HepG2 (cell line): ENCODE data around the gene PALS1. TPM values are rescaled to one million over a fixed set of nuclear protein-coding genes. Genes with fewer than 3 reads are reported as not detected.

Experiments used
- CAMTA2 ChIP-seq: sonication (generic); formaldehyde crosslinking; IDR thresholded peaks from 2 replicates; pipeline ENCODE4 v1.4.0; 2020; ENCODE audit warnings: mild to moderate bottlenecking, missing genetic modification reagents, borderline replicate concordance
- FOXC1 ChIP-seq: sonication (generic); formaldehyde crosslinking; IDR thresholded peaks from 2 replicates; pipeline ENCODE4 v1.8.0; 2022; ENCODE audit warnings: mild to moderate bottlenecking, missing genetic modification reagents, borderline replicate concordance
- HDAC2 ChIP-seq: sonication (generic); formaldehyde crosslinking; IDR thresholded peaks from 2 replicates; pipeline ENCODE4 v1.4.0; 2020; ENCODE audit warnings: missing genetic modification reagents
- HNRNPLL ChIP-seq: fragments of 200-400 bp; formaldehyde crosslinking; IDR thresholded peaks from 2 replicates; pipeline ENCODE4 v1.6.1; 2017; ENCODE audit warnings: mild to moderate bottlenecking, low read depth, low read length; ENCODE audit not compliant: poor library complexity, severe bottlenecking
- KDM4B ChIP-seq: sonication (generic); formaldehyde crosslinking; IDR thresholded peaks from 2 replicates; pipeline ENCODE4 v1.4.0; 2020; ENCODE audit warnings: missing genetic modification reagents
- NAIF1 ChIP-seq: sonication (generic); formaldehyde crosslinking; IDR thresholded peaks from 2 replicates; pipeline ENCODE4 v1.5.0; 2020; ENCODE audit warnings: mild to moderate bottlenecking, missing genetic modification reagents, borderline replicate concordance
- PRMT3 ChIP-seq: sonication (generic); formaldehyde crosslinking; IDR thresholded peaks from 2 replicates; pipeline ENCODE4 v1.8.1; 2022; ENCODE audit warnings: low read depth, mild to moderate bottlenecking, moderate library complexity, missing genetic modification reagents, borderline replicate concordance
- TFDP1 ChIP-seq: IDR thresholded peaks from 2 replicates; pipeline ENCODE4 v1.6.1; 2016; ENCODE audit warnings: missing compliant biosample characterization, missing genetic modification reagents, borderline replicate concordance
- ZIK1 ChIP-seq: sonication (generic); formaldehyde crosslinking; IDR thresholded peaks from 2 replicates; pipeline ENCODE4 v1.5.0; 2020; ENCODE audit warnings: mild to moderate bottlenecking, low read depth, missing genetic modification reagents, borderline replicate concordance
- ZMYM4 ChIP-seq: sonication (generic); formaldehyde crosslinking; IDR thresholded peaks from 2 replicates; pipeline ENCODE4 v1.8.1; 2023; ENCODE audit warnings: mild to moderate bottlenecking, missing genetic modification reagents
- ZNF407 ChIP-seq: sonication (generic); formaldehyde crosslinking; IDR thresholded peaks from one replicate; pipeline ENCODE4 v1.5.1; 2020; ENCODE audit warnings: mild to moderate bottlenecking, missing genetic modification reagents; ENCODE audit errors: not compliant biosample characterization
- ZNF503 ChIP-seq: sonication (generic); formaldehyde crosslinking; IDR thresholded peaks from 2 replicates; pipeline ENCODE4 v1.4.0; 2020; ENCODE audit warnings: missing genetic modification reagents
- ZNF550 ChIP-seq: sonication (generic); formaldehyde crosslinking; IDR thresholded peaks from 2 replicates; pipeline ENCODE4 v1.4.0; 2020; ENCODE audit warnings: mild to moderate bottlenecking, missing genetic modification reagents, borderline replicate concordance
- ZNF629 ChIP-seq: sonication (generic); formaldehyde crosslinking; conservative IDR thresholded peaks from 2 replicates; pipeline ENCODE4 v1.5.0; 2020; ENCODE audit warnings: missing genetic modification reagents
- ZNF7 ChIP-seq: IDR thresholded peaks from 2 replicates; pipeline ENCODE4 v1.6.1; 2016; ENCODE audit warnings: missing biosample characterization, missing genetic modification reagents
- ZNF746 ChIP-seq: sonication (generic); formaldehyde crosslinking; IDR thresholded peaks from 2 replicates; pipeline ENCODE4 v1.8.0; 2022; ENCODE audit warnings: mild to moderate bottlenecking, missing genetic modification reagents
- ZNF792 ChIP-seq: IDR thresholded peaks from 2 replicates; pipeline ENCODE4 v1.6.1; 2016
- polyA plus RNA-seq, 8 experiments: library from polyadenylated mRNA; depleted of rRNA in 3 of 8; stranded (reverse) in 7 of 8; unstranded in 1 of 8; fragments of >200 nt; fragmentation: Illumina TruSeq in 4 of 8; extraction: Trizol in 4 of 8; gene quantifications; 2 replicates each; pipeline versions ENCODE4 v1.2.1 to v1.2.3, GENCODE V29; 2011 to 2016; ENCODE audit warnings: low read depth in 4 of 8, missing spikeins in 1 of 8, mixed read lengths in 1 of 8; ENCODE audit not compliant: insufficient read depth in 1 of 8
- total RNA-seq, 5 experiments: library from RNA; depleted of rRNA; stranded (reverse); fragments of >200 nt; fragmentation: Illumina TruSeq; extraction: Trizol; gene quantifications; 2 replicates each; pipeline ENCODE4 v1.2.3, GENCODE V29; 2016; ENCODE audit warnings: low read depth in 1 of 5

Gene PALS1
- total and polyA plus RNA-seq, 2 of the 13 experiments (the other 11 are each of a cell fraction or from before 2014, with no cell fraction given): 8.8 to 20.0 TPM

- peak; percentile 49; the same call in 1 of the 2 replicates for TF ChIP-seq TFDP1
- TF ChIP-seq HNRNPLL: peak; percentile 100
- peak; percentile 62; the same call in 1 of the 2 replicates for TF ChIP-seq HDAC2 (CRISPR knock-in tag)
- peak; percentile 88 for TF ChIP-seq FOXC1 (CRISPR knock-in tag)
- TF ChIP-seq CAMTA2 (CRISPR knock-in tag): peak; percentile 55; the same call in 1 of the 2 replicates
- TF ChIP-seq ZNF629 (CRISPR knock-in tag): peak; percentile 24; the same call in 1 of the 2 replicates
- peak; percentile 62 for TF ChIP-seq ZNF407 (CRISPR knock-in tag)
- 0 out of 2 replicates have a peak, but pooled peaks have one; percentile 57 for TF ChIP-seq PRMT3
- TF ChIP-seq ZNF792 (CRISPR knock-in tag): peak; percentile 32; the same call in 1 of the 2 replicates
- no peak for TF ChIP-seq ZNF7 (CRISPR knock-in tag)
- peak; percentile 73 for TF ChIP-seq ZMYM4 (CRISPR knock-in tag)
- TF ChIP-seq KDM4B (CRISPR knock-in tag): 0 out of 2 replicates have a peak, but pooled peaks have one; percentile 19
- TF ChIP-seq NAIF1 (CRISPR knock-in tag): peak; percentile 99
- TF ChIP-seq ZIK1: no peak
- no peak for TF ChIP-seq ZNF746 (CRISPR knock-in tag)
- TF ChIP-seq ZNF550 (CRISPR knock-in tag): peak; percentile 90; the same call in 1 of the 2 replicates
- peak; percentile 70; the same call in 1 of the 2 replicates for TF ChIP-seq ZNF503
These were observed at the start of gene PALS1 (continued) for GRCh38 chr14:67241411-67242167.
